DOHH2 (cell line): ENCODE results near the gene ADO.

Experiments used
- H3F3A ChIP-seq: fragments of 200-600 bp; sonication (generic), shearing (Covaris generic); 2 replicates; pipeline ENCODE4 v1.6.0; 2016; ENCODE audit warnings: antibody characterized with exemption, mild to moderate bottlenecking; ENCODE audit not compliant: control insufficient read depth, insufficient read depth
- H3K27ac ChIP-seq: fragments of 200-600 bp; sonication (generic); 2 replicates; pipeline ENCODE4 v1.5.1; 2014; ENCODE audit warnings: low read depth, mild to moderate bottlenecking, low read length, moderate library complexity
- H3K27me3 ChIP-seq: fragments of 200-600 bp; sonication (generic); 2 replicates; pipeline ENCODE4 v1.6.1; 2014; ENCODE audit warnings: mild to moderate bottlenecking, low read length, mixed read lengths; ENCODE audit not compliant: control insufficient read depth
- H3K36me3 ChIP-seq: fragments of 200-600 bp; sonication (generic); 2 replicates; pipeline ENCODE4 v1.6.1; 2014; ENCODE audit warnings: mild to moderate bottlenecking, low read length, moderate library complexity, mixed read lengths; ENCODE audit not compliant: control insufficient read depth
- H3K4me1 ChIP-seq: fragments of 200-600 bp; sonication (generic); 2 replicates; pipeline ENCODE4 v1.6.1; 2014; ENCODE audit warnings: mild to moderate bottlenecking, low read length, mixed read lengths; ENCODE audit not compliant: control insufficient read depth
- H3K4me2 ChIP-seq: fragments of 200-600 bp; sonication (generic); 2 replicates; pipeline ENCODE4 v1.6.0; 2014; ENCODE audit warnings: mild to moderate bottlenecking, low read length, moderate library complexity
- H3K4me3 ChIP-seq: fragments of 200-600 bp; sonication (generic); 2 replicates; pipeline ENCODE4 v1.5.1; 2014; ENCODE audit warnings: mild to moderate bottlenecking, low read length, mixed read lengths
- H3K79me2 ChIP-seq: fragments of 200-600 bp; sonication (generic); 2 replicates; pipeline ENCODE4 v1.6.1; 2014; ENCODE audit warnings: mild to moderate bottlenecking, low read length, mixed read lengths; ENCODE audit not compliant: control insufficient read depth
- H3K9me2 ChIP-seq: fragments of 200-600 bp; sonication (generic); replicated peaks from 2 replicates; pipeline ENCODE4 v1.6.1; 2014; ENCODE audit warnings: mild to moderate bottlenecking, low read length, mixed read lengths; ENCODE audit not compliant: control insufficient read depth
- H3K9me3 ChIP-seq: fragments of 200-600 bp; sonication (generic); 2 replicates; pipeline ENCODE4 v1.6.1; 2014; ENCODE audit warnings: antibody characterized with exemption, low read length, mixed read lengths; ENCODE audit not compliant: control insufficient read depth, insufficient read depth
- H4K20me1 ChIP-seq: fragments of 200-600 bp; sonication (generic); 2 replicates; pipeline ENCODE4 v1.6.0; 2014; ENCODE audit warnings: low read depth, mild to moderate bottlenecking, antibody characterized with exemption, low read length, moderate library complexity; ENCODE audit not compliant: control insufficient read depth, insufficient read depth
- CTCF ChIP-seq: fragments of 200-600 bp; sonication (generic); IDR thresholded peaks from one replicate; pipeline ENCODE4 v1.5.1; 2014; ENCODE audit warnings: antibody characterized with exemption, mild to moderate bottlenecking, low read depth, low read length; ENCODE audit not compliant: poor library complexity, severe bottlenecking
- EZH2phosphoT487 ChIP-seq: fragments of 200-600 bp; sonication (generic); IDR thresholded peaks from 2 replicates; pipeline ENCODE4 v1.6.1; 2017; ENCODE audit warnings: borderline replicate concordance, mild to moderate bottlenecking, antibody characterized with exemption, low read length, moderate library complexity, mixed read lengths

Gene ADO

GRCh38 chr10:62814756-62815380, 10.3 kb downstream of the ADO start:
- Histone ChIP-seq H3K4me2 (peak overlapping the region; percentile 98), H3K9me2 (no peaks in the 10 kb centered on the region), H3K79me2 (no peaks in the 10 kb centered on the region), H3K27me3 (peaks cover 38% of the 10 kb centered on the region), H3K4me1 (peaks cover 39% of the 10 kb centered on the region), H3K27ac (no peak overlapping the region), H3K36me3 (peaks cover 8% of the 10 kb centered on the region), H3F3A (peaks cover 27% of the 10 kb centered on the region), H3K4me3 (peak overlapping the region; percentile 78), H4K20me1 (peaks cover 9% of the 10 kb centered on the region; the same call in 1 of the 2 replicates), H3K9me3 (no peaks in the 10 kb centered on the region)
- TF ChIP-seq EZH2phosphoT487 (no peak), CTCF (no peak)

GRCh38 chr10:62815381-62816075, 11.0 kb downstream of the ADO start:
- no peak overlapping the region for H3K27ac ChIP-seq
- H3K27me3 ChIP-seq = peaks cover 41% of the 10 kb centered on the region
- peaks cover 9% of the 10 kb centered on the region; the same call in 1 of the 2 replicates for H4K20me1 ChIP-seq

GRCh38 chr10:62816076-62816330, 11.5 kb downstream of the ADO start:
- no peaks in the 10 kb centered on the region for H3K9me2 ChIP-seq
- peak overlapping the region; percentile 98 for H3K4me2 ChIP-seq
- peaks cover 9% of the 10 kb centered on the region; the same call in 1 of the 2 replicates for H4K20me1 ChIP-seq
- H3K9me3 ChIP-seq = no peaks in the 10 kb centered on the region
- peak overlapping the region; percentile 78 for H3K4me3 ChIP-seq
- no peaks in the 10 kb centered on the region for H3K36me3 ChIP-seq
- H3K4me1 ChIP-seq = peaks cover 35% of the 10 kb centered on the region
- no peaks in the 10 kb centered on the region for H3K79me2 ChIP-seq
- TF ChIP-seq CTCF = no peak
- no peak for TF ChIP-seq EZH2phosphoT487
- H3K27ac ChIP-seq = no peak overlapping the region
- H3K27me3 ChIP-seq = peaks cover 41% of the 10 kb centered on the region
- peaks cover 19% of the 10 kb centered on the region for H3F3A ChIP-seq

More at GRCh38 chr10:62815381-62816075, 11.0 kb downstream of the ADO start:
- Histone ChIP-seq H3K4me3 (peak overlapping the region; percentile 78), H3F3A (peaks cover 23% of the 10 kb centered on the region), H3K4me1 (peaks cover 39% of the 10 kb centered on the region), H3K36me3 (peaks cover 4% of the 10 kb centered on the region), H3K9me3 (no peaks in the 10 kb centered on the region), H3K9me2 (no peaks in the 10 kb centered on the region), H3K4me2 (peak overlapping the region; percentile 98), H3K79me2 (no peaks in the 10 kb centered on the region)
- peak; percentile 82; the same call in 1 of the 2 replicates for TF ChIP-seq EZH2phosphoT487
- TF ChIP-seq CTCF = no peak
